Left cardiac atrium (tissue), 4 donors: ENCODE results near the gene CCDC92B. TPM values are rescaled to one million over a fixed set of nuclear protein-coding genes. Genes with fewer than 3 reads are reported as not detected.

Experiments
- ATAC-seq, 2 donors: fragments of 200-7000 bp; cut with Tn5 transposase; one replicate each; pipeline ENCODE4 v1.9.1; 2020; ENCODE audit warnings: mild to moderate bottlenecking in 2 of 2, moderate library complexity in 2 of 2
- DNase-seq: peaks from one replicate; pipeline ENCODE4 v3.0.0-alpha.2; 2020
- intact Hi-C, 2 donors: fragments of 100-400 bp; cut with DNase I; formaldehyde crosslinking; loops; one replicate each; pipeline versions ENCODE4 v1.14.1 to v1.15.1; 2022 to 2023
- total RNA-seq, 2 donors: library from RNA; stranded (reverse); fragmentation: NEBNext Ultra II Directional; extraction: Animal tissue kit (Norgen Biotek cat#: 25700); gene quantifications; one replicate each; pipeline ENCODE4 v1.2.1, GENCODE V29; 2021
- donor health status: DM: no; HTN: yes; CAD: no.
- donor health status: DM: no; HTN: yes; CAD: no; lungs with severe emphysema.
- donor health status: DM: yes; HTN: yes; CAD: no.
- donor health status: Dilated cardiomyopathy.

Gene CCDC92B
- total RNA-seq, 2 donors from 2014 or later: 0.06 to 0.13 TPM

DNA sequence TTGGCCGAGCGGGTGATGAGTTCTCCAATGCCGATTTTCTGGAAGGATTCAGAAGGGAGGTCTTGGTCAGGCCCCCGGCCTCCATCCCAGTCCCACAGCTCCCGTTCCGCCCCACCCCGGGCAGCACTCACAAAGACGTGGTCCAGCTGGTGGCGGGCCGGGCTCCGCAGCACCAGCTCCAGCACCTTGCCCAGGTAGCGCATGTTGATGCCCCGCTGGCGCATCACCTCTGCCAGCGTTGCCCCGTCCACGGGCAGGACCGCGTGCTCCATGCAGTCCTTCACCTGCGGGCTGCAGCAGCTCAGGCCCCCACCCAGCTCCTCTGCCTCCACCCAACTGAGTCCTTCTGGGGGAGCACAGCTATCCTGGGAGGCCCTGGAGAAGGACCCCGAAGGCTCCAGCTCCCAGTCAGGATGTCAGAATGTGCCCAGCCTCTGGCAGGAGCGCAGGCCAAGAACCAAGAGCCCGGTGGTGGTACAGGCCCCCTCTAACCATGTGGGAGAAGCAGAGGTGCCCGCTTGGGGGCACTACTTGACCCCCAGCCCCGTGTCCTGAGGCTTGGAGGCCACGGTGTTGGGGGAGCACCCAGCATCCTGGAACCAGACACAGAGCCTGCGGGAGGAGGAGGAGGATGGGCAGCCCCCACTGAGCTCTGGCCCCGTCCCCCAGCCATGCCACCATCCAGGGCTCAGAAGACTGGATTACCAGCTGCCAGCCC, 54.0 kb downstream of the CCDC92B start:
- intact Hi-C loops: no loop called here
- DNase-seq (no peak), ATAC-seq (no peak)

- intact Hi-C loops: no loop called here
- DNase-seq: no peak
These were observed 54.8 kb downstream of the CCDC92B start for GRCh38 chr17:2694381-2695242.

DNA sequence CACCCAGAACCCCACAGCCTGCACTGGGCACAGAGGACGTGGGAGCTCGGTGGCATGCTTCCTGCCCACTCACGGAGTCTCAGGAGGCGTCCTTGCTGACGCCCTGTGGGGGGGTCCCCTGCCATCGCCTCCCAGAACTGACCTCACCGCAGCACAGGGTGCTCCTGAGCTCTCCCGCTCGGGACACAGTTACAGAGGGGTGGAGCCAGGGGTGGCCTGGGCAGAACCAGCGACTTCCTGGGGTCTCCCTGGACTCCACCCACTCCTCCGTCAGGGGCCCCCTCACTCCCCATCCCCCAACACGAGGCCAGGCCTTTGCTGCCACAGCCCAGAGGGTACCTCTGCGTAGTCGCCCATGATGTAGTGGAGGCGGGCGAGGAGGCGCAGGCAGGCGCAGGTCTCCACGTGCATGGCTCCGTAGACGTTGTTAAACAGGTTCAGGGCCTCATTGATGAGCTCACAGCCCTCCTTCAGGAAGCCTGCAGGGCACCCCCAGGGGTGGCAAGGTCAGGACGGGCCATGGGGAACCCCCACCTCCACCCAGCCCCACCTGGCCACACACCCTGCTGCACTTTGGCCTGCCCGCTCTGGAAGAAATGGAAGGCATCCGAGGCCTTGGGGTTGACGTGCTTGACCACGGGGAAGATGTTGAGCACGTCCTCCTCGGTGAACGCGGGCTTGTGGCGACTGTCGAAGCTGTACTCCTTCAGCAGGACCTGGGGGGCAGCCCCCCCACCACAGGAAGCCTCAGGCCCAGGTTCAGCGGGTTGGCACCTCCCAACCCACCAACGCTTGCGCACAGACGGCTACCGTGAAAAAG, 55.7 kb downstream of the CCDC92B start:
- ATAC-seq (no peak), DNase-seq (no peak)
- intact Hi-C loops: no loop called here

More at GRCh38 chr17:2694381-2695242, 54.8 kb downstream of the CCDC92B start:
- no peak for ATAC-seq

DNA sequence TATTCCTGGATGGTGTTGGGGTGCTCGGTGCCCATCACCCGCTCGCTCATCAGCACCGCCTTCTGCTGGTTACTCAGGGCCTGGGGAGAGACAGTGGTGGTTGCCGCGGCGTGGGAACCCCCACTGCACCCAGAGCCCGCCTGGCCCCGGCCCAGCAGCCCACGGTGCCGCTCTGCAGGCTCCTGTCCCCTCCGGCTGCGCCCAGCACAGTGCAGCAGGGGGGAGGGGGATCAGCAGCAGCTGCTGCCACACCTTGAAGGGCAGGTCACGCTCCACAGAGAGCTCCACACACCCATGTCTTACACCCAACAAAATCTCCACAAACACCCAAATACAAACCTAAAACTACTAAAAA, 56.7 kb downstream of the CCDC92B start:
- DNase-seq: no peak
- intact Hi-C loops: no loop called here
- no peak for ATAC-seq

- intact Hi-C loops: no loop called here
- DNase-seq: no peak
- no peak for ATAC-seq
These were observed 57.3 kb downstream of the CCDC92B start for GRCh38 chr17:2691965-2692780.

GRCh38 chr17:2691069-2691871, 58.2 kb downstream of the CCDC92B start:
- intact Hi-C loops: no loop called here
- DNase-seq: no peak
- ATAC-seq: no peak

- ATAC-seq (no peak), DNase-seq (peak; percentile 41)
- intact Hi-C loops: no loop called here
These were observed 59.0 kb downstream of the CCDC92B start for GRCh38 chr17:2690165-2691068.

- DNase-seq: no peak
- intact Hi-C loops: loop anchor here in 1 of 2 donors (10.0 kb wide), 1 partner anchor 175 kb away; the partner anchor contains the start of gene METTL16
- peak in 1 of 2 donors; percentile 8 for ATAC-seq
These were observed 59.9 kb downstream of the CCDC92B start for GRCh38 chr17:2689411-2690164.

GRCh38 chr17:2688351-2689342, 60.8 kb downstream of the CCDC92B start:
- intact Hi-C loops: loop anchor here in 1 of 2 donors (10.0 kb wide), 1 partner anchor 174 kb away; the partner anchor contains the start of gene METTL16
- DNase-seq: peak; percentile 30
- ATAC-seq: peak in 1 of 2 donors; percentile 4

DNA sequence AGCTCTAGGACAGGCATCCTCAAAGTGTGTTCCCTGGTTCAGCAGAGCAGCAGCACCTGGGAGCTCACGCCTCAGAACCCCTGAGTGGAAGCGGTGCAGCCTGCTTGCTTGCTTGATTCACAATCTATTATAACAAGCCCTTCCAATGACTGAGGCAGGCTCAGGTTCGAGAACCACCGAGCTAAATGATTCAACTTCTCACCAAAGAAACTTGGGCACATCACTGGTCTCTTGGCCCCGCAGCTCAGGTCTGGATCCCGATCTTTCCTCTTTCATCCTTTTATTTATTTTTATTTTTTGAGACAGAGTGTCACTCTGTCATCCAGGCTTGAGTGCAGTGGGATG, 62.4 kb downstream of the CCDC92B start:
- intact Hi-C loops: loop anchor here in 1 of 2 donors (10.0 kb wide), 1 partner anchor 172 kb away; the partner anchor contains the start of gene METTL16
- no peak for ATAC-seq
- no peak for DNase-seq

DNA sequence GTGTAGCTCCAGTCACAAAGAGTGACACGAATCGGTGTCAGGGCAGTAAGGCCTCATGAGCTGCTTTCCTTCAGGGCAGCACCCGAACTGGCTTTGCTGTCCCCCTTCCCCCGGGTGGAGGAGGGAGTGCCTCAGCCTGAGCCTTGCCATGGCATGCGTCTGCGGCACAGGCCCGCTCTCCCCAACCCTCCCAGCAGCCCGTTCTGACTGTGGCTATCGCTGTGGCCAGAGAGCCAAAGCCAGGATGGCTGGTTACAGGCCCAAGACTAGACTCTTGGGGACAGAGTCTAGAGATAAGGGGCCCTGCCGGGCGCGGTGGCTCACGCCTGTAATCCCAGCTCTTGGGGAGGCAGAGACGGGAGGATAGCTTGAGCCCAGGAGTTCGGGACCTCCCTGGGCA, 63.8 kb downstream of the CCDC92B start:
- peak; percentile 25 for DNase-seq
- intact Hi-C loops: loop anchor here in 1 of 2 donors (10.0 kb wide), 1 partner anchor 171 kb away; the partner anchor contains the start of gene METTL16
- peak in 1 of 2 donors; percentile 5 for ATAC-seq

- no peak for DNase-seq
- ATAC-seq: no peak
- intact Hi-C loops: loop anchor here in 1 of 2 donors (10.0 kb wide), 1 partner anchor 170 kb away; the partner anchor contains the start of gene METTL16
These were observed 64.9 kb downstream of the CCDC92B start for GRCh38 chr17:2684549-2684948.

GRCh38 chr17:2683912-2684311, 65.5 kb downstream of the CCDC92B start:
- intact Hi-C loops: loop anchor here in 1 of 2 donors (10.0 kb wide), 1 partner anchor 169 kb away; the partner anchor contains the start of gene METTL16
- ATAC-seq (no peak), DNase-seq (no peak)

- ATAC-seq (no peak), DNase-seq (no peak)
- intact Hi-C loops: loop anchor here in 1 of 2 donors (10.0 kb wide), 1 partner anchor 168 kb away; the partner anchor contains the start of gene METTL16
These were observed 67.1 kb downstream of the CCDC92B start for GRCh38 chr17:2682176-2682938.
